Astrocyte of the spinal cord (primary cell): Measurements from ENCODE around the gene C6orf15.

Experiments used
- DNase-seq: peaks from one replicate; pipeline ENCODE4 v3.0.0; 2011; ENCODE audit warnings: low read depth, low spot score
- H3K4me3 ChIP-seq: 2 replicates; pipeline ENCODE4 v1.5.1; 2011; ENCODE audit warnings: low read depth, mild to moderate bottlenecking, low read length, moderate library complexity
- CTCF ChIP-seq: IDR thresholded peaks from 2 replicates; pipeline ENCODE4 v1.5.1; 2012; ENCODE audit warnings: low read depth, mild to moderate bottlenecking, low read length, inconsistent platforms
- in situ Hi-C: cut with HindIII; loops from 2 replicates; pipeline ENCODE4 v1.10.0; 2017; ENCODE audit warnings: low sequenced_read_pairs

The C6orf15 gene

GRCh38 chr6:31096656-31097055, 15.7 kb downstream of the C6orf15 start:
- TF ChIP-seq CTCF = no peak
- no peak for DNase-seq
- in situ Hi-C loops = no loop called here
- H3K4me3 ChIP-seq = no peak overlapping the region

- H3K4me3 ChIP-seq = no peak overlapping the region
- no peak for DNase-seq
- in situ Hi-C loops = no loop called here
- no peak for TF ChIP-seq CTCF
Measured at GRCh38 chr6:31096215-31096614, 16.2 kb downstream of the C6orf15 start.

- in situ Hi-C loops = no loop called here
- H3K4me3 ChIP-seq = no peak overlapping the region
- TF ChIP-seq CTCF = no peak
- no peak for DNase-seq
Measured at GRCh38 chr6:31094389-31094881, 17.9 kb downstream of the C6orf15 start.

GRCh38 chr6:31092769-31093505, 19.4 kb downstream of the C6orf15 start:
- in situ Hi-C loops = no loop called here
- DNase-seq = no peak
- TF ChIP-seq CTCF = no peak
- no peak overlapping the region for H3K4me3 ChIP-seq

GRCh38 chr6:31092238-31092637, 20.1 kb downstream of the C6orf15 start:
- in situ Hi-C loops = no loop called here
- TF ChIP-seq CTCF = no peak

GRCh38 chr6:31091680-31092079, 20.7 kb downstream of the C6orf15 start:
- in situ Hi-C loops = no loop called here
- H3K4me3 ChIP-seq = no peak overlapping the region
- TF ChIP-seq CTCF = no peak
- DNase-seq = no peak

More at GRCh38 chr6:31092238-31092637, 20.1 kb downstream of the C6orf15 start:
- no peak overlapping the region for H3K4me3 ChIP-seq
- DNase-seq = no peak
